NCI-H2029 treated with DMSO at 0.1 percent for 48 hours (cell line): ENCODE measurements around the gene PLD4.
"Not testable (repeated sequence)": the region's sequence is repeated elsewhere in the genome, so short reads cannot be mapped to it uniquely, and the experiment has no call there.

Experiments used
- DNase-seq: peaks from one replicate; lab custom pipeline; 2025; lab: John Stamatoyannopoulos, UW

PLD4 gene

DNA sequence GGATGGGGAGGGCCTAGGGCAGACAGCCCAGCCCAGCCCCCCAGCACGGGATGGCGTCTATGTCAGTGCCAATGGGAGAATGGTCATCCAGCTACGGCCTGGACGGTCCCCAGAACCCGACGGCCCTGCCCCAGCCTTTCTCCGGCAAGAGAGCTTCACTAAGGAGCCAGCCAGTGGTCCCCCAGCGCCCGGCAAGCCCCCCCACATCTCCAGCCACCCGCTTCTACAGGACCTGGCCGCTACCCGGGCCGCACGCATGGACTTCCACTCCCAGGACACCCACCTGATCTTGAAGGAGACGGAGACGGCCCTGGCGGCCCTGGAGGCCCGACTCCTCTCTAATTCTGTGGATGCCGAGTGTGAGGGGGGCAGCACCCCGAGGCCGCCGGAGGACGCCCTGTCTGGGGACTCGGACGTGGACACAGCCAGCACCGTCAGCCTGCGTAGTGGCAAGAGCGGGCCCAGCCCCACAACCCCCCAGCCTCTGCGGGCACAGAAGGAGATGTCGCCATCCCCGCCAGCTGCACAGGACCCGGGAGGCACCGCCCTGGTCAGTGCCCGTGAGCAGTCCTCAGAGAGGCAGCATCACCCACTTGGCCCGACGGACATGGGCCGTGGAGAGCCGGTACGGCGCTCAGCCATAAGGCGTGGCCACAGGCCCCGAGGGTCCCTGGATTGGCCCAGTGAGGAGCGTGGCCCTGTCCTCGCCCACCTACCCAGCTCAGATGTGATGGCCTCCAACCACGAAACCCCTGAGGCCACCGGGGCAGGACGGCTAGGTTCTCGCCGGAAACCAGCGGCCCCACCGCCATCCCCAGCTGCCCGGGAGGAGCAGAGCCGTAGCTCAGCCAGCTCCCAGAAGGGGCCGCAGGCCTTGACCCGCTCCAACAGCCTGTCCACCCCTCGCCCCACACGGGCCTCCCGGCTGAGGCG, 37.7 kb upstream of the PLD4 start:
- no peak for DNase-seq

GRCh38 chr14:104887623-104888488, 36.8 kb upstream of the PLD4 start:
- DNase-seq = no peak

DNA sequence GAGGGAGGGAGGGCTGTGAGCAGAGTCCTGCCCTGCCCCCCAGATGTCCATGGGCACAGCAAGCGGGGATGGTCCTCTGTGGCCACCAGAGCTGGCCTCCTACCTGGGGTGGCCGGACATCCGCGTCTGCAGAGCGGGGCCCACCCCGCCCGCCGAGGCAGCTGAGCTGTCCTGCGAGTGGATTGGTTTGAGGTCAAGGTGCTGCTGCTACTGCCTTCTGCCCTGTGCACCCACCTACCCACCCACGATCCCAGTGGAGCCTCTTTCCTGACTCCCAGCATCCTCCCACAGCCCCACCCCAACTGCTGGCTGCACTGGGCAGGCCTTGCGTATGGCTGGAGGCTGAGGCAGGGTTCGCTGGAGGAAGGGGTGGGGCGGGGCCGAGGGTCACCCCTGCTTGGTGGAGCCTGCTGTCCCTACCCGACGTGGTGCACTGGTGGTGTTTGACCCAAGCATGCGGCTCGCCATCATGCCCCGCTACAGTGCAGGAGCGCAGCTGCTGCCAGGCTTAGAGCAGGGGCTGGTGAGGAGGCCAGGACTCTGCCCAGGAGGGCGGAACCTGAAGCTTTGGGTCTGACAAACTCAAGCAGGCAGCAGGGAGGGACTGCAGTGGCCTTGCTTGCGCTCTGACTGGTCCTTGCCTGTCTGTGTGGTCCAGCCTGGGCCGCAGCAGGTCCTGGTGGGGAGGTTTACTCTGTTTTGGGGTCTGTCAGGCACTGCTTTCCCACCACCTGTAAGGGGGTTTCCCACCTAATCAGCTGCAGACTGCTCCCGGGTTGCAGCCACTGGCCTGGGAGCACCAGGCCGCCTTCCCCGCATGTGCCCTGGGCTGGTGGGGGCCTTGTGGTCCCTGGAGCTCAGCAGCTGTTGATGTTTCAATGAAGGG, 35.9 kb upstream of the PLD4 start:
- no peak for DNase-seq

GRCh38 chr14:104889375-104889757, 35.3 kb upstream of the PLD4 start:
- DNase-seq = no peak

- not testable (repeated sequence) for DNase-seq
These were observed 34.4 kb upstream of the PLD4 start for GRCh38 chr14:104890292-104890691.

DNA sequence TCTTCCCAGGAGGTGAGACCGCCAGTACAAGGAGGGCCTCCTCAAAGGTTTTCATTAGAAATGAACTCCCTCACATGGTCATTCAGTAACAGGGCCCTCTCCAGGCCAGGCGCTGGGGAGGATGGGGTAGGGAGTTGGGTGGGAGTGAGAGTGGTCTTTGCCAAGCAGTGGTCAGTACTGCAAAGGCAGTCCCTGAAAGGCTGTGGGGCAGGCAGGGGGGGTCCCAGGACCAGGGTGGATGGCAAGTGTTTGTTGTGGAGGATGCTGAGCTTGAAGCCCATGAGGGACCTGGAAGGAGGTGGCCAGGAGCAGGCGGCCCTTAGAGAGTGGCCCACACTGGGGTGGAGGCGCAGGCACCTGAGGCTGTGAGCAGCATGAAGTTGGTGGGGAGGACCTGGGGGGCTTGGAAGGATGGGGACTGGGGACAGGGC, 33.5 kb upstream of the PLD4 start:
- DNase-seq = no peak

DNA sequence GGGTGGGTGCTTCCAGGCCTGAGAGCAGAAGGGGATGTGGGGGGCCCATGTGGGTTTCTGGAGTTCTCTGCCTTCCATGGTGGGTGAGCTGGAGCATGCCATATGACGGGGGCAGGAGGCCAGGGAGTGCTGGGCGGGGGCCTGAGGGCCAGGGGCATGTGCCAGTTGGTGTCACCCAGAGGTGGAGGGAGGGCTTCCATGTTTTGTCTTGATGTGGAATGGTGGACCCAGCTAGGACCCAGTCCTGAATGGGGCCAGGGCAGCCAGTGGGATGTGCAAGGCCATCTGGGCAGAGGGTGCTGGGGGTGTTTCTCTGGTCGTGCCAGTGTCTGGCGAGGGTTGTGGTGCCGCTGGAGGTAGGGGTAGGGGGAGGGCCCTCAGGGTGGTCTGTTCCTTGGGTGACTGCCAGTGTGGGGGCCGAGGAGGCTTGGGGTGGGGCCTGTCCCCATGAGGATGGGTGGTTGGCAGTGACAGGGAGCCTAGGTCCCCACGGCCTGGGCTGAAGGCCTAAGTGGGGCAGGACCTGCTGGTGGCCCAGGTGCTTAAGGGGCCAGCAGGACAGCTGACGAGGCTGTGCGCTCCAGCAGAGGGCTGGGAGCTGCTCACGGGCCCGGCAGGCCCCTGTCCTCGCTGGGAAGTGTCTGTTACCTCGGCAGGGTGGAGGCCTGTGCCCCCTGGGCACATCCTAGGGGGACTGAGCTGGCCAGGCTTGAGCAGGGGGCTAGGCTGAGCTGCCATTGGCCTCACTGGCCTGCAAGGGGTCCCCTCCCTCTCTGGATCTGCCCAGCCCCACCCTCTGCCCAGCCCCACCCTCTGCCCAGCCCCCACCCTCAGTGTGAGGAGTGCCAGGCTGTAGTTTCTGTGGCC, 32.8 kb upstream of the PLD4 start:
- DNase-seq = no peak

- DNase-seq = no peak
These were observed 31.9 kb upstream of the PLD4 start for GRCh38 chr14:104892531-104893434.

- no peak for DNase-seq
These were observed 31.1 kb upstream of the PLD4 start for GRCh38 chr14:104893435-104894207.

DNA sequence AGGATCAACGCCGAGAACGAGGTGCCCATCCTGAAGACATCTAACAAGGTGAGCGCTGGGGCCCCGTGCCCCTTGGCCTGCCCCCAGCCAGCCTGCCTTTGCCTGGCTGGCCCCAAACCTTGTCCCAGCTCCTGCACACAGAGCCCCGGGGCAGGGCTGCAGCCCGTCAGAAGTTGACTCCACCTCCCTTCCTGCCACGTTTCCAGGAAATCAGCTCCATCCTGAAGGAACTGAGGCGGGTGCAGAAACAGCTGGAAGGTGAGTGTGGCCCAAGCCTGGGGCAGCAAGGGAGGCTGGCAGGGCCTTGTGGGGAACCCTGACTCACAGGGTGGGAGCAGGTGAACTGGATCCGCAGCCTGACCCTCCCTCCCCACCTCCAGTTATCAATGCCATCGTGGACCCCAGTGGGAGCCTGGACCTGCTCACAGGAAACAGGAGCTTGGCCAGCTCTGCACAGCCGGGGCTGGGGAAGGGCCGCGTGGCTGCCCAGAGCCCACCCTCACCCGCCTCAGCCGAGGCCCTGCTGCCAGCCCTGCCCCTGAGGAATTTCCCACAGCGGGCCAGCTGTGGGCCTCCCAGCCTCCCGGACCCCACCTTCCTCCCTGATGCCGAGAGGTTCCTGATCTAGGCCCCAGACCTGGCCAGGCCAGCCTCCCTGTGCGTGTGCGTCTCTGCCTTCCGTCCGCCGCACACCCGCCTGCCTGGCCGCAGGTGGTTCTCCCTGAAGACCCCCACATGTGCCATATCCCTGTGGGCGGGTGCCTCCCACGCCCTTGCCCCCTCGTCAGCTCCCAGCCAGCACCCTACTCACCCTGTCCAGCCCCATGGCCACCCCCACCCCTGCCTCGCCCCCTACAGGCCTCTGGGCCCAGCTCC, 30.1 kb upstream of the PLD4 start:
- no peak for DNase-seq

- no peak for DNase-seq
These were observed 29.4 kb upstream of the PLD4 start for GRCh38 chr14:104895207-104895785.

GRCh38 chr14:104895786-104896661, 28.7 kb upstream of the PLD4 start:
- DNase-seq = peak; percentile 9

- no peak for DNase-seq
These were observed 27.1 kb upstream of the PLD4 start for GRCh38 chr14:104897330-104898194.

- no peak for DNase-seq
These were observed 26.5 kb upstream of the PLD4 start for GRCh38 chr14:104898195-104898558.

GRCh38 chr14:104898870-104899510, 25.7 kb upstream of the PLD4 start:
- DNase-seq = no peak
